KBM-7 (cell line): ENCODE results near the gene ZFX.
A peak's percentile ranks its signal among the peaks of the same experiment; 100 is the strongest.

ENCODE experiments used
- DNase-seq: peaks from one replicate; pipeline ENCODE4 v3.0.0-alpha.2; 2015
- in situ Hi-C: fragments of 300-500 bp; cut with MboI; formaldehyde crosslinking; loops from 2 replicates; pipeline ENCODE4 v1.14.3; 2020; ENCODE audit warnings: low sequenced_read_pairs, low pct_unique_long_range_greater_than_20kb, mixed read lengths

Gene ZFX

DNA sequence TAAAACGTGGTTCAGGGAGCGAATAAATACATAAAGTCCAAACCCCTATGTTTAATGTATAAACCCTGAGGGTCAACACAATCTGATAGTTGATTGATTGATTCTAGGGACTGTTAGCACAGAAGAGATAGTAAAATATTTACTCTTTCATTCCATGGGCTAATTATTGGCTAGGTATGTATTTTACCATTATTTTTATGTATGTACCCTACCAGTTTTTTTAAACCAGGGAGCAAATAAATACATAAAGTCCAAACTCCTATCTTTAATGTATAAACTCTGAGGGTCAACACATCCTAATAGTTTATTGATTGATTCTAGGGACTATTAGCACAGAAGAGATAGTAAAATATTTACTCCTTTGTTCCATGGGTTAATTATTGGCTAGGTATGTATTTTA, 40.0 kb downstream of the ZFX start:
- DNase-seq = no peak
- in situ Hi-C loops = no loop called here

DNA sequence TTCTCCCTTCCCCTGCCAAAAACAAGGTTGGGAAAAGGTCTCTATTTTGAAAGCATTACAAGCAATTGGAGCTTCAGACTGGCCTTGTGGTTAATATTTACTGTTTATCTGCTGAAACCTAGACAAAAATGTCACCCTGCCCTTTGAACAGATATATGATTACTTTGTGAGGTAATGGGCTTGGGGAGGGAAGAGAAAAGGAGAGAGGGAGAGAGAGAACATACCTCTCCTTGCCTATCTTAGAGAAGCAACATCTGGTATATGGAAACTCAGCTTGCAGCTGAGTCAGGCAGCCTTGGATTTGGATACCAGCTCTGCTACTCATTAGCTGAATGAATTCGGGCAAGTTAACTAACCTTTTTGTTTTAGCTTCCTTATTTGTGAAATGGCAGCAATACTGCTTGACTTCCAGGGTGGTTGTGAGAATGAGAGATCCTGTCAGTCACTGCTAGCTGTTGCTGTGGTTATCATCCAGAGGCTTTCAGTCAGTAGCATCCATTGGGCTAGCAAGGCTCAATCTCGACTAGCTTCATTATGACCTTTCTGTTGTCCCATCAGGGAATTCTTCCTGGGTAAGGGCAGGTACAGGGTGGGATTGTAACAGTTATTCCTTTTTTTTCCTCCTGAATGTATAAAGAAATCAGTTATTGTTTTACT, 41.1 kb downstream of the ZFX start:
- DNase-seq = no peak

DNA sequence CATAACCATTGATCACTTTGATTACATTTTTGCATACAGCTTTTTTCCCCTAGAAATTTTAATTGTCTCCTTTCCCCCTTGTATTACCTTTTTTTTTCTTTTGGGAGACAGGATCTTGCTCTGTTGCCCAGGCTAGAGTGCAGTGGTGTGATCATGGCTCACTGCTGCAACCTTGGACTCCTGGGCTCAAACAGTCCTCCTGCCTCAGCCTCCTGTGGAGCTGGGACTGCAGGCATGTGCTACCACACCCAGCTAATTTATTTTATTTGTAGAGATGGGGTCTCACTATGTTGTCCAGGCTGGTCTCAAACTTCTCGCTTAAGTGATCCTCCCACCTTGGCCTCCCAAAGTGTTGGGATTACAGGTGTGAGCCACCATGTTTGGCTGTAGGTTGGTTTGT, 47.0 kb downstream of the ZFX start:
- in situ Hi-C loops = no loop called here
- no peak for DNase-seq

More for the DNA sequence above, 41.1 kb downstream of the ZFX start:
- in situ Hi-C loops = no loop called here

DNA sequence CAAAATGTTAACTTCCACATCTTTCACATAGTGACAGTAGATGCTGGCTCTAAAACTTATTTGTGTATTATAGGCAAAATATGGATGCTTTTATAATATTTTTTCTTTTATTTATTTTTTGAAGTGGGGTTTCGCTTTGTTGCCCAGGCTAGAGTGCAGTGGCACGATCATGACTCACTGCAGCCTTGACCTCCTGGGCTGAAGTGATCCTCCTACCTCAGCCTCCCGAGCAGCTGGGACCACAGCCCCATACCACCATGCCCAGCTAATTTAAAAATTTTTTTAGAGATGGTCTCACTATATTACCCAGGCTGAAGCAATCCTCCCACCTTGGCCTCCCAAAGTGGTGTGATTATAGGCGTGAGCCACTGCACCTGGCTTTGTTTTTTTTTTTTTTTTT, 48.6 kb downstream of the ZFX start:
- in situ Hi-C loops = no loop called here
- DNase-seq = no peak

DNA sequence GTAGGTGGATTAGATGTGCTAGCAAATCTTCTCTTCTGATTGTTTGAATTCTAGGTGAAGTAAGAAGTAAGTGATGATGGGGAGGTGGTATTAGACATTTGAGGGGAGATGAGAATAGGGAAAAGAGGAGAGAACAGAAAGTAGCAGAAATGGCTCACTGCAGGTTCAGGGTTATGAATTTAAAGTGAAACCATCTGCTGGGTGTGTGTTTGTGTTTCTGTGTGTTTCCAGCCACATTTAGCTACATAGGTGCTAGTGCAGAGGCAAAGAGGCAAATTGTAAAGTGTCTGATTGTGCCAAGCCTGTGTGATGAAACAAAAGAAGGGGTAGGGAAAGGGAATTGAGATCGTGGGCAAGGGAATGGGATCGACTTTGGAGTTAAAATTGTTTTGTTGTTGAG, 50.6 kb downstream of the ZFX start:
- DNase-seq = no peak
- in situ Hi-C loops = no loop called here

DNA sequence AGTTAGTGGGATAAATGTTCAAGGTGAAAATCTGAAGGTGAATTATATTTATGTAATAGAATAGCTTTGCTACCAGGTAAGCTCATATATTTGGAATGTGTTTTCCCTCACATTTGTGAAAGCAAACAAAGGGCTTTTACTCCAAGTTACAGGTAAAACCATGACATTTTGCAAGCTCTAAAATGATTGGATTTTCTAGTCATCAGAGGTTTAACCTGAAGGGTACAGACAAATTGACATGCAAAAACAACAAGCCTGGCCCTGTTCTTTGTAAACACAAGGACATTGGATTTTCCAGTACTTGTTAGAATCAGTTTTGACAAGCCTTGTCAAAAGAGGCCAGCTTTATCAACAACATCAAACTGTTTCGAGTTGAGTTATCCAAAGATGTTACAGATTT, 51.7 kb downstream of the ZFX start:
- no peak for DNase-seq
- in situ Hi-C loops = no loop called here

DNA sequence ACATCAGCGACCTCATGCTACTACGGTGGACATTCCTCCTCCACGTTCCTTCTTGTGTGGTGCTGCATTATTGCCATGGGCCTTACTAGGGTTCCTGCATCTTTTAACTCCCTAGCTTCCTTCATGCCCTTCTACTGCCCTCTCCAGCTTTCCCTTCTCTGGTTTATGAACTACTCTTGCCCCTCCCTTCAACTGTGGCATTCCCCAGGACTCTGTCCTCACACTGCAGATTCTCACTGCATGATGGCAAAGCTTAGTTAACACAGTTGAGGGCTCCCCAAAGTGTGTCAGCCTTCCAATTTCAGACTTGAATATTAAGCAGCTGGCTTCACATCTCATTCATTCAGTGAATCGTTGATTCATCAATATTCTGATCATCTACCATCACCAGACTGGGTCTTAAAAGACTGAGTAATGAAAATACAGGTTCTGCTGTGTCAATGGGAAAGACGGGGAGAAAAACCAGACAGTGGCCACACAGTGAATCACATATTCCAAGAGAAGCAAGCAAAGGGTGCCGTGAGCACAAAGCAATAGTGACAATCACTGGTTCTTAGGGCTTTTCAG, 53.0 kb downstream of the ZFX start:
- DNase-seq = no peak
- in situ Hi-C loops = no loop called here

DNA sequence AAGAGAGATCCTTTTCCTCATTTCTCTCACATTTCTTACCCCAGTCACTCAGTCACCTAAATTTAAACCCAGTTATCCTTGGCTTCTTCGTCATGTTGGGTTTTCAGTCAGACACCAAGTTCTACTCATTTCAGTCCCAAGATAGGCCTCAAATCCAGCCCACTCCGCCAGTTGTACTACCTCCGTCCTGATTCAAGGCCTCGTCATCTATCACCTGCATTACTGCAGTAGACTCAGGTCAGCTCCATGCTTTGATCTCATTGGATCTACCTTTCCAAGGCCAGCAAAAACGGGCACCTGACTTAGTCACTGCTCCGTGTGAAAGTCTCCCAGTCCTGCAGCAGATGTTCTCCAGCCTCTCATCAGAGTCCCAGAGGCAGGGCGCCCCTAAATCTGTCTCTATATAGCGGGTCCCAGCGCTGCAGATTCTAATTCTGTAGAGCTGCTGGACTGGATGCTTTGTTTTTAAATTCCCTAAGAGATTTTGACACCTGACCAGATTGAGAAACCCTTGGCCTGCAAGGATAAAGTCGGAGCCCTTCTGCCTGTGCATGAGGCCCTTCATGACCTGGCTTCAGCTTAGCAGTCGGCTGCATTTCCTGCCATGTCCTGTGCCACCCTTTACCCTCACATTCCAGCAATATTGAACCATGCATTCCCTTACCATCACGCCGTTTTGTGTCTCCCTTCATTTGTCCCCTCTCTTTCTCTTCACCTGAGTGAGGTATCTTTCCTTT, 53.7 kb downstream of the ZFX start:
- in situ Hi-C loops = no loop called here

DNA sequence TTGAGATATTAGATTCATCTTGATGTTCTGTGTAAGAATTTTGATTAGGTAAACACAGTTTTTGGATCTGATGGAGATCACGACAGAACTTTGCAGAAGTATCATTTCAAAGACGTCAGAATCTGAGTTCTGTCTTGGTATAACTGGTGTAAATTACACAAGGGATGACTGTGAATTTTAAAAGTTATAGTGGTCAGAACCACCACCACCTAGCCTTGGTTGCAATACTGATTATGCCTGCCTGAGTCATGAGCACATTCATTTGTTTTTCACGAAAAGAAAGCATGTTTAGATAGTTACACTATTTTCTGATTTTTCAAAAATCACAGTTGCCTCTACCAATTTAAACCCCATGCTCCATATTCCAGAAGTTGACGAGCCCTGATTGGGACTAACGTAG, 54.8 kb downstream of the ZFX start:
- DNase-seq = no peak
- in situ Hi-C loops = no loop called here

More for the DNA sequence above, 53.7 kb downstream of the ZFX start:
- no peak for DNase-seq

DNA sequence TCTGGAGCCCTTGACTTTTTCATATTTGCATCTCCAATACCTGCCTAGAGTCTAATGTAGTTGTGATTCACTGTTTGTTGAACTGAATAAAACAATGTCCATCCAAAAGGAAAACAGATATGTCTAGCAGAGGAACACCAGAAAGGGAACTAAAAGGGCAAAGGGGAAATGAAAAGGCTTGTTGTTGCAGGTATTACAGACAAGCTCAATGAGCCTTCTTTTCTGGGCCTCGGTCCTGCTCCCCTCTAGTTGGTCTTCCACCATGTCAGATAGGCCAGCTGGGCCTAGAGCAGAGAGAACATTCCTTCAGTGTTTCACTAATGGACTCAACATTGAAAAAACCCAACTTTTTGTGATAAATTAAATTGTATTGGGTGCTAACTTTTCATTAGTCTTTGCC, 55.4 kb downstream of the ZFX start:
- in situ Hi-C loops = no loop called here

DNA sequence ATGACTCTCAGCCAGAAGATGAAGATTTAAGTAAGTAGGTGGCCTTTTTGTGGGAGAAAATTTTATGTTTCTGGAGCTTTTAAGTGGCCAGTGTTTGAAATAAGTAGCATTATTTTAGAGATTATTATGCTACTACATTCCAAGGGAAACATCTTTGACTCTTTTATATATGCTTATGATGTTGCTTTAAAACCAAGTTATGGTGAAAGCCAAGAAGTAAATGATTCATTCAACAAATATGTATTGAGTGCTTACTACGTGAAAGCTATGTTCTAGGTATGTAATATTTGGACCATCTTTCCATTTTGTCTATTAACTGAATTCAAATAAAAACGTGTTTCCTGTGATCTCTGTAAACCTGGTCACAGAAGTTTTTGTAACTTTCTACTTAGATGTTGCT, 58.3 kb downstream of the ZFX start:
- DNase-seq = no peak
- in situ Hi-C loops = no loop called here

More for the DNA sequence above, 55.4 kb downstream of the ZFX start:
- DNase-seq = peak; percentile 25

DNA sequence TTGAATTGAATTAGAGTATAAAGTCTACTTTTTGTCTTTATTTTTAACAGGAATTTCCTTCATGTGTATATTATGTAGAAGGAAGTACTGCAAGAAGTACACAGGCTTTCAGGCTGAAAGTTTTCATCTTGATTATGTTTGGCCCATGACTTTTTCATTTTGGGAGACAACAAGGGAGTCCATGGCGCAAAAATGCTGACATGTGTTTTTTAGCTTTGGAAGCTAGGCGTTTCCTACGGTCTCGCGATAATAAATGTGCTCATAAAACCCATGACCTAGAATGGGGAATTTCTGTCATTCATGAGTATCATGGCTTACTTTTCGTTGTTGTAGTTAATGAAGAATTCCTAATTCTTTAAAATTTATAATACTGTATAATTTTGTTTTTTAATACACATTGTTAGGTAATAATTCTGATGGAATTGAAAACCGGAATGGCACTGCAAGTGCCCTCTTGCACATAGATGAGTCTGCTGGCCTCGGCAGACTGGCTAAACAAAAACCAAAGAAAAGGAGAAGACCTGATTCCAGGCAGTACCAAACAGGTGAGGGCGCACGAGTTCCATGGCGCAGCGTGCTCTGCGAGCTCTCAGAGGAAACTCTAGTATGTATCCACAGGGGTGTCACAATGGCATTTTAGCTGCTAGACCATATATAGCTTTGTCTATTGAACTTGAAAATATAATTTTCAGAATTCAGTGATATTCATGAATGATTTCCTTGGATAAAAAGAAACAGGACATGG, 59.1 kb downstream of the ZFX start:
- no peak for DNase-seq
- in situ Hi-C loops = no loop called here

DNA sequence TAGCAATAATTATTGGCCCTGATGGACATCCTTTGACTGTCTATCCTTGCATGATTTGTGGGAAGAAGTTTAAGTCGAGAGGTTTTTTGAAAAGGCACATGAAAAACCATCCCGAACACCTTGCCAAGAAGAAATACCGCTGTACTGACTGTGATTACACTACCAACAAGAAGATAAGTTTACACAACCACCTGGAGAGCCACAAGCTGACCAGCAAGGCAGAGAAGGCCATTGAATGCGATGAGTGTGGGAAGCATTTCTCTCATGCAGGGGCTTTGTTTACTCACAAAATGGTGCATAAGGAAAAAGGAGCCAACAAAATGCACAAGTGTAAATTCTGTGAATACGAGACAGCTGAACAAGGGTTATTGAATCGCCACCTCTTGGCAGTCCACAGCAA, 60.7 kb downstream of the ZFX start:
- in situ Hi-C loops = no loop called here
- no peak for DNase-seq

DNA sequence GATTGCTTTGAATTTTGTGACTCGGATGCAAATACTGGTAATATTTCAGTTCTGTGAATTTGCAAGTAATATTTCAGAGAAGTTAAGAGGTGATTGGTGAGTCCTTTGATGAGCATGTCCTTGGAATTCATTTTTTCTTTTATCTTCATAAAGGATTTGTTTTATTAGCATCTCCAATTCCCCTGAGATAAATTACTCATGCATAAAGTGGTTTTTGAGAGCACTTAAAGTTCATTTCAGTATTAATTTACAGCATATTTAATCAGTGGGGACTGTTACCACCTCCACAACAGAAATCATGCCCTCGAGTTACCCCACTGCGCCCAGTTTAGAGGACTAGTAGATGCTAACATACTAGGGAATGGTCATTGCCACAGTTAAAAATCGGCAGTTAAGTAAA, 65.0 kb downstream of the ZFX start:
- in situ Hi-C loops = no loop called here
- DNase-seq = no peak

DNA sequence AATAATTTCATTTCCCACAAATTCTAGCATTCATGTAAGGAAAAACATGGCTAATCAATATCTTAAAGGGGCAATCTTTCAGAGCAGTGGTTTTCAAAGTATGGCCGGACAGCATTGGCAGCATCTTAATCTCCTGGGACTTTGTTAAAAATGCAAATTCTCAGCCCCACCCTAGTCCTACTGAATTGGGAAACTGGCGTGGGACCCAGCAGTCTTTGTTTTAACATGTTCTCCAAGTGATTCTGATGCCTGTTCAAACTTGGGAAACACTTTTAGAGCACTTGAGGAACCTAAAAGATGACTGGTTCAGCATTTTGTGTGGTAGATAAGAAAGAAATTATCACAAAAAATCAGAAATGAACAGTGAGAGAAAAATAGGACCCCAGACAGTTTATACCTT, 65.7 kb downstream of the ZFX start:
- in situ Hi-C loops = no loop called here
- DNase-seq = no peak

DNA sequence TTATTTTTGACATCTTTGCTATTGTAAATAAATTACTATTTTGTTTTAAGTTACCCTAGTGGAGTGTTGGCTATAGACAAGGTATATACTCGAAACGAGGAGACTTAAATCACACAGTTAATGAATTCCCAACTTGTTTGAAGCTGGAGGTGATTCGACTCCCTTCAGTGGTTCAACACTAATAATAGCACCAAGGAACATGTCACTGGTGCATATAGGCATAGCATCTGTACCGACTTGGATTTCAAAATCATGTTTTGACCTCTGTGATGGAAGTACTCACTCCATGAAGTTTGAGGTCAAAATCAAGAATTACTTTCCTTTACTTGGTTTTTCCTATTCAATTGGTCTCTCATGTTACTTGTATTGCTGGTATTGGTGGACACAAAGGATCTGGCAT, 66.5 kb downstream of the ZFX start:
- no peak for DNase-seq
- in situ Hi-C loops = no loop called here

DNA sequence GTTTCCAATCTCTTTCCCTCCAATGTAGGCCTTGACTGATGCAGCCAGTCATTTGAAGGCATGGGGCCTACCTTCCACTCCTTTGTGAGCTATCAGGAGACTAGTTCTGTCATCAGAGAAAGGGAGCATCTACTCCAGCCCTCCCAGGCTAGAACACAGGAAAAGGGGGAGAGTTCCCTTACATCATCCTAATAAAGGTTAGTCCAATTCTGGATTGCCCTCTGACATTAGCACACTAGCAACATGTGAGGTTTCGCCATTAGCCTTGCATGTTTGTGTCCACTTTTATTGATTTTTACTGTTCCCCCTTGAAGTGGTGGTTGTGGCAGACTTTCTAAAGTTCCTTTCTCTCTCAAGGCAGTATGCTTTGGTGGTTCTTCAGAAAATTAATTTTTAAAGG, 67.3 kb downstream of the ZFX start:
- in situ Hi-C loops = no loop called here
- no peak for DNase-seq

DNA sequence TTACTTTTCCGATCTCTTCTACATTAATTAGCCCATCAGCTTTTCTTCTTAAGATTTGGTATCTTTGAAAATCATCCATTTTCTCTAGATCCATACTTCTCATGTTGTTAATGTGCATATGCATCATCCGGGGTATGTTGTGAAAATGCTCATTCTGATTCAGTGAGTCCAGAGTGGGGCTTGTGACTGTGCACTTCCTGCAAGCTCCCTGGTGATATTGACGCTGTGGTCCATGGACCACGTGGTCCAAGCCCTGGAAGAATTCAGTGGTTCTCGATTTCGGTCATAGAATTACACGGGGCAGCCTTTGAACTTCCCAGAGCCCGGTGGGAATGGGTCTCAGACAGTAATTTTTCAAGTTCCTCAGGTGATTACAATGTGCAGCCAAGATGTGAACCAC, 69.8 kb downstream of the ZFX start:
- DNase-seq = no peak
- in situ Hi-C loops = no loop called here

DNA sequence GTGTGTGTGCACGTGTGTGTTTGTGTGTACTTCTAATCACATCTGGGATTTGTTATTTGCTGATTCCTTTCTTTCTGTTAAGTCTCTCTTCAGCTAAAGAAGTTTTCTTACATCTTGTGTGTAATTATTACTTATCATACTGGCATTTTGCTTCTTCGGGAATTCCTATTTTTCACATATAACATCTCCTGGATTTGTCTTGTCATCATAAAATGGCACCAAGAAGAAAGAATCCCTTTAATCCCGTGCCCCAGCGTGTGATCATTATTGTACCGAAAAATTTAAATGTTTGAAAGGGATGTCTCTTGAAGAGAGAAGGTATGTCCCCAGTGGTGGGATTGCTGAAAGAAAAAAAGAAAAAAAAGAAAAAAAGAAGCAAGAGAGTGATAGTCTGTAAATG, 72.3 kb downstream of the ZFX start:
- DNase-seq = no peak
- in situ Hi-C loops = no loop called here

DNA sequence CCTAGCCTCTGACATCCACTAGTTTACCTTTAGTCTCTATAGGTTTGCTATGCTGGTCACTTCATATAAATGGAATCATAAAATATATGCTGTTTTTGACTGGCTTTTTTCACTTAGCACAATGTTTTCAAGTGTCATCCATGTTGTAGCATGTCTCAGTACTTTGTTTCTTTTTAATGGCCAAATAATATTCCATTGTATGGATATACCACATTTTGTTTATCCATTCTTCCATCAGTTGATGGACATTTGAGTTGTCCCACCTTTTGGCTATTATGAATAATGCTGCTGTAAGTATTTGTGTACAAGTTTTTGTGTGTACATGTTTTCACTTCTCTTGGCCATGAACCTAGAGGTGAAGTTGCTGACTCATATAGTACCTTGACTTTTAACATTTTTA, 75.7 kb downstream of the ZFX start:
- in situ Hi-C loops = no loop called here
- DNase-seq = no peak
